Measurements from ENCODE around the gene HIVEP3.

Gene HIVEP3

DNA sequence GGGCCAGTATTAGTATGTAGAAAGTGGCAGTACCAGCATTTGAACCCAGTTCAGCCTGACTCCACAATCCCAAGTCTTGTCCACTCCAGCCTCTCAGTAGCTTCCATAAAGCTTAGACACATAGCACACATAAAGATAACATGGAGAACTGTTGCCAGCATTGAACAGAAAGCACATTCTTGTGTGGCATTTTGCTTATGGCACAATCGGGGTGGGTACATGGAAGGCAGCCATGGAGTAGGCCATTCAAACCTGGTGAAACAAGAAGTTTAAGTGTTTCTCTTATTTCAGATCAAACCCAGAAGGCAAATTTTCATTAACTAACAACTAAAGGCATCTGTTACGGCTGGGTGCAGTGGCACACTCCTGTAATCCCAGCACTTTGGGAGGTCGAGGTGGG, 102.7 kb downstream of the HIVEP3 start:
- H3K27me3 ChIP-seq (ENCODE audit: control insufficient read depth in 1 of 2, insufficient read depth in 2 of 2, low read length in 2 of 2) = no peaks in the 10 kb centered on the region
- H3K9me3 ChIP-seq (ENCODE audit: low read length) = no peaks in the 10 kb centered on the region
- H3K4me3 ChIP-seq (ENCODE audit: low read depth in 1 of 2, low read length in 2 of 2) = no peak overlapping the region

DNA sequence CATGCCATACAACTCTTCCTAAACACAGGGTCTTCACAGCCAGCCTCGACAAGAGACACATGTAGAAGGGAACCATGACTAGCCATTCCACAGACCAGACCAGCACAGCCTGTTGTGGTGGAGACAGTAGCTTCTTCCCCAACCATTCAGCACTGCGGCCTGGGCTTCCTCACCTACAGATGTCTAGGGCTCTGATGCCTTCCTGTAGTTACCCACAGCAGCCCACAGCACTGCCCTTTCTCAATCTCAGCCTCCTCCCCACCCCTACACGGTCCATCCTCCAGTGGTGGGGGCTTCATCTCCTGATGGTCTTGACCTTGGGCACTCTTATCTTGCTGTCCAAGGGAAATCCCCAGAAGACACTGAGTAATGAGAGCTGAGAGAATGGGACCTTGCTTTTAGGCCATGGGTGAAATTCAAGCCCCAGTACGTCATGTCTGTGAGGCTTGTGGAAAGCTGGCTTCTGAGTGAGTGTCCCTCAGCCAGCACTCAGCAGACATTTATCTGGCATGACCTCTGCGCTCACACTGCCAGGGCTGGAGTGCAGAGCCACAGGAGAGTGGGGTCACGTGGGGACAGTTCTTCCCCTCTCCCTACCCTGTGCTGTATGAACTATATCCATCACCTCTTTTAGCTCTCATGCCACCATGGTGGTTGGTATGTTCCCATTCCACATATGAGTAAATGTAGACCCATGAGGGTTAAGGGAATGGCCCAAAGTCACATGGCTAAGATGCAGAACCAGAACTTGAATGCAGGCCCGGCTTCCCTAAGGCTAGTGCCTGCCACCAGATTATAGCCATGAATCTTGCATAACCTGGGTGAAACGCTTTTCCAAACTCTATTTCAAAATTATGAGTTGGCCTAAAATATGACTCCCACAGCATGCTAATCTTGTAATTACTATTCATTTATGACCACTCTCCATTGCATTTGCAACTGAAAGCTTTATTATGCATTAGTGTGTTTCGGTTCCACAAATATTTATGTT, 104.7 kb downstream of the HIVEP3 start:
- Histone ChIP-seq H3K36me3 (ENCODE audit: insufficient read depth, low read length) (no peaks in the 10 kb centered on the region), H3K4me1 (ENCODE audit: insufficient read depth, low read length) (no peaks in the 10 kb centered on the region), H3K9ac (ENCODE audit: low read length) (no peak overlapping the region), H3K9me3 (ENCODE audit: low read length) (no peaks in the 10 kb centered on the region), H3K27me3 (ENCODE audit: control insufficient read depth in 1 of 2, insufficient read depth in 2 of 2, low read length in 2 of 2) (no peaks in the 10 kb centered on the region), H3K27ac (ENCODE audit: low read depth, low read length) (no peak overlapping the region), H3K4me3 (ENCODE audit: low read depth in 1 of 2, low read length in 2 of 2) (no peak overlapping the region)

More for the DNA sequence above, 102.7 kb downstream of the HIVEP3 start:
- no peak overlapping the region for H3K27ac ChIP-seq (ENCODE audit: low read depth, low read length)
- H3K9ac ChIP-seq (ENCODE audit: low read length) = no peak overlapping the region
- H3K4me1 ChIP-seq (ENCODE audit: insufficient read depth, low read length) = no peaks in the 10 kb centered on the region
- no peaks in the 10 kb centered on the region for H3K36me3 ChIP-seq (ENCODE audit: insufficient read depth, low read length)

DNA sequence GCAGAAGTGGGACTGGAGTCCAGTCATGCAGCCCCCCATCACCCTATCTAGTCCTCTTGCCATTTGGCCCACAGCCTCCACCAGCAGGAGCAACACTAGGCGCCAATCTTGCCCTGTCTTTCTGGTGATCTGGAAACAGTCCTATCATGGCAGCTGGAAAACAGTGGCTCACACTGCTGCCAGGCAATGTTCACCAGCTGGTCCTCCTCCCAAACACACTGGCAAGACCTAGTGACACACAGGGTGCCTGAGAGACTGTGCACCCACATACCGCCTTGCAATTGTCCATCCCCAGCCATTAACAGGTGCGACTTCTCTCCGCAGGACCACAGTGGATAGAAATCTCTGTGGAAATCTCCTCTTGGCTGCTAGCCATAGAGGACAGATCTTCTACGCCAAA, 105.5 kb downstream of the HIVEP3 start:
- H3K36me3 ChIP-seq (ENCODE audit: insufficient read depth, low read length) = no peaks in the 10 kb centered on the region
- no peaks in the 10 kb centered on the region for H3K9me3 ChIP-seq (ENCODE audit: low read length)
- H3K27me3 ChIP-seq (ENCODE audit: control insufficient read depth in 1 of 2, insufficient read depth in 2 of 2, low read length in 2 of 2) = no peaks in the 10 kb centered on the region
- H3K27ac ChIP-seq (ENCODE audit: low read depth, low read length) = no peak overlapping the region
- H3K4me3 ChIP-seq (ENCODE audit: low read depth in 1 of 2, low read length in 2 of 2) = no peak overlapping the region
- H3K4me1 ChIP-seq (ENCODE audit: insufficient read depth, low read length) = no peaks in the 10 kb centered on the region
- no peak overlapping the region for H3K9ac ChIP-seq (ENCODE audit: low read length)

DNA sequence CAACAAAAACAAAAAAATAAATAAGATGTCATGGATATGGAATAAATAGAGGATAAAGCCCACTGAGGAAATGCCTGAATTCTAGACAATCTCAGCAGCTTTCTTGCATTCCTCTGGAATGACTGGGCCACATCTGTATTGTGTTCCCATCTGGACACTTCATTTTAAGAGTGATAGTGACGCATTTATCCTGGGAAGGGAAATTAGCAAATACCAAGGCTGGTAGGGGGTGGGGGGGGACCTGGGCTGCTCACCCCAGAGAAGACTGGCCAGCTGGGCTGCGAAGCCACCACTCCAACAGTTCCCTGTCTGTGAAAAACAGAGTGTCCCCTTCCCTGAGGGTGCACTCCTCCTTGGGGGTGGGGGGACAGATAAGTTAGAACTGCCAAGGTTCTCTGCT, 106.3 kb downstream of the HIVEP3 start:
- Histone ChIP-seq H3K27ac (ENCODE audit: low read depth, low read length) (no peak overlapping the region), H3K4me1 (ENCODE audit: insufficient read depth, low read length) (no peaks in the 10 kb centered on the region), H3K4me3 (ENCODE audit: low read depth in 1 of 2, low read length in 2 of 2) (no peak overlapping the region), H3K9me3 (ENCODE audit: low read length) (no peaks in the 10 kb centered on the region), H3K27me3 (ENCODE audit: control insufficient read depth in 1 of 2, insufficient read depth in 2 of 2, low read length in 2 of 2) (no peaks in the 10 kb centered on the region), H3K36me3 (ENCODE audit: insufficient read depth, low read length) (no peaks in the 10 kb centered on the region), H3K9ac (ENCODE audit: low read length) (no peak overlapping the region)

DNA sequence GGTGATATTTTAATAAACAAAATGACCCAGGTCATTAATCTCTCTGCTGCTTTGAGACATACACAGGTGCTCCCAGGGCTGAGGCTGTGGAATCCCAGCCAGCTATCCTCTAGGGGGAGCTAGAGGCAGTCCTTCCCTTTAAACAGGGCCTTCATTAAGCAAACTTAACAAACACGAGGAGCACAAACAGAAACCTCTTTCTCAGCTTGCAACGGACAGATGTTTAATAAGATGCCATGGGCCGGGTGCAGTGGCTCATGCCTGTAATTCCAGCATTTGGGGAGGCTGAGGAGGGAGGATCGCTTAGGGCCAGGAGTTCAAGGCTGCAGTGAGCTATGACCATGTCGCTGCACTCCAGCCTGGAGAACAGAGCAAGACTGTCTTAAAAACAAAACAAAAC, 106.7 kb downstream of the HIVEP3 start:
- Histone ChIP-seq H3K27me3 (ENCODE audit: control insufficient read depth in 1 of 2, insufficient read depth in 2 of 2, low read length in 2 of 2) (no peaks in the 10 kb centered on the region), H3K27ac (ENCODE audit: low read depth, low read length) (no peak overlapping the region), H3K9ac (ENCODE audit: low read length) (no peak overlapping the region), H3K36me3 (ENCODE audit: insufficient read depth, low read length) (no peaks in the 10 kb centered on the region), H3K9me3 (ENCODE audit: low read length) (no peaks in the 10 kb centered on the region), H3K4me3 (ENCODE audit: low read depth in 1 of 2, low read length in 2 of 2) (no peak overlapping the region), H3K4me1 (ENCODE audit: insufficient read depth, low read length) (no peaks in the 10 kb centered on the region)

DNA sequence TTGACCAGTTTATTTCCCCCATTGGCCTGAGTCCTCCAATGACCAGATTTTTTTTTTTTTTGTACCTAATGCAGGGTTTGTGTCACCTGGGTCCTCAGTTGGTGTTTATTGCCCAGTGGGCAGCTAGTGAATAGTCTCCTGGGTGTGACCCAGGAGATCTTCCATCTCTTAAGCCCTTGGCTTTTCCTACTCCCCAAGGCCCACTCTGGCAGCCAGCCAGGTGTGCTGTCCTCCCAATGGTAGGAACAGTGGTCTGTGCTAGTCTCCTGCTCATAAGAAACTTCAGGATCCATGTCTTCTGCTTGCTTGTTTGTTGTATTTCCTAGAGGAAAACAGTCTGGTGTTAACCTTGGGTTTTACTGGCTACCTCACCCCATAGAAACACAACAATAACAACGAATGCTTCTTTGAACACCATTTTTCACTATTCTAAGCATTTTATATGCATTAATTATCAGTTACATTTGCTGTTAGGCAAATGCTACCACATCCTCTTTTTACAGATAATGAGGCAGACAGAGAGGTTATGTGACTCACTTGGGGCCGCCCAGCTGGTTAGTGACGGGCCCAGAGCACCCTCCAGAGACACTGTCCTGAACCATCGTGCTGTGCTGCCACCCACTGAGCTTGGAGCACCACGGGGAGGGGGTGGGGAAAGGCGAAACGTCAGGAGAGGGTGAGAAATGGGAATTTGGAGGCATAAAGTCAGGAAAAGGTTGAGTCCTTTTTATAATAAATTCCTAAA, 107.5 kb downstream of the HIVEP3 start:
- no peak overlapping the region for H3K9ac ChIP-seq (ENCODE audit: low read length)

DNA sequence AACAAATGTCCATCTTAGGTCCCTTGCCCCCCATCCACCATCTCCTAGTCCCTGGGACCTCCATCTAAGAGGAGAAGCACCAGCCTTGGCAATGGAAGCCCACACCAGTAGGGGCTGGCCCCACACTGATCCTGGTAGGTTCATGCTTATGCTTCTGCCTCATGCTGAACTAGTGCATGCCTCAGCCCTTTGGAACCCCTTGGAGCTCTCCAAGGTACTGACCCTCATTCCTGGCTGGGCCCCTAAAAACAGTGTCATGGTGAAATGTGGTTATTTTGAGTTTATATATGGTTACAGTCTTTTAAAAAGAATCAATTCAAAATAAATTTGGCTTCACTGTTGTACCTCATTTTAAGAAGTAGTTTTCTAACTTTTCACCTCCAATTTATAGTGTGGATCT, 108.3 kb downstream of the HIVEP3 start:
- no peaks in the 10 kb centered on the region for H3K27me3 ChIP-seq (ENCODE audit: control insufficient read depth in 1 of 2, insufficient read depth in 2 of 2, low read length in 2 of 2)
- H3K9ac ChIP-seq (ENCODE audit: low read length) = no peak overlapping the region
- no peaks in the 10 kb centered on the region for H3K4me1 ChIP-seq (ENCODE audit: insufficient read depth, low read length)
- no peak overlapping the region for H3K4me3 ChIP-seq (ENCODE audit: low read depth in 1 of 2, low read length in 2 of 2)
- no peaks in the 10 kb centered on the region for H3K36me3 ChIP-seq (ENCODE audit: insufficient read depth, low read length)
- H3K27ac ChIP-seq (ENCODE audit: low read depth, low read length) = no peak overlapping the region
- no peaks in the 10 kb centered on the region for H3K9me3 ChIP-seq (ENCODE audit: low read length)

More for the DNA sequence above, 107.5 kb downstream of the HIVEP3 start:
- H3K4me3 ChIP-seq (ENCODE audit: low read depth in 1 of 2, low read length in 2 of 2) = no peak overlapping the region
- H3K9me3 ChIP-seq (ENCODE audit: low read length) = no peaks in the 10 kb centered on the region
- no peak overlapping the region for H3K27ac ChIP-seq (ENCODE audit: low read depth, low read length)
- H3K4me1 ChIP-seq (ENCODE audit: insufficient read depth, low read length) = no peaks in the 10 kb centered on the region
- no peaks in the 10 kb centered on the region for H3K27me3 ChIP-seq (ENCODE audit: control insufficient read depth in 1 of 2, insufficient read depth in 2 of 2, low read length in 2 of 2)
- no peaks in the 10 kb centered on the region for H3K36me3 ChIP-seq (ENCODE audit: insufficient read depth, low read length)

DNA sequence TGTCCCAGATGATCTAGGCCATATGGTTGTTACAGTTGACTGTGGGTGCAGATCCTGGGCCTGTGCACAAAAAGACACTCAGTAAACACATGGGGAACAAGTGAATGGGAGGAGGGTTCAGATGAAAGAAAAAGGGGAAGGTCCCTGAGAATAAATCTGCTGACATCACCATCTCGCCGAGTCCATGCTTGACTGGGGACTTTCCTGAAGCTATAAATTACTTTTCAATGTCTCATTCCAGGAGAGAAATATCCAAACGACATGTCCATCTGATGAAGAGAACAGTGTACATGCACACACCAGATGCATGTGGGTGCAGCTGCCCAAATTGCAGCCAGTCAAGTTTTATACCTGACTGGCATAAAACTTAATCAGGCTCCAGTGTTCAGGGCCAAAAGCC, 109.0 kb downstream of the HIVEP3 start:
- Histone ChIP-seq H3K36me3 (ENCODE audit: insufficient read depth, low read length) (no peaks in the 10 kb centered on the region), H3K27me3 (ENCODE audit: control insufficient read depth in 1 of 2, insufficient read depth in 2 of 2, low read length in 2 of 2) (no peaks in the 10 kb centered on the region), H3K4me1 (ENCODE audit: insufficient read depth, low read length) (no peaks in the 10 kb centered on the region), H3K9me3 (ENCODE audit: low read length) (no peaks in the 10 kb centered on the region), H3K4me3 (ENCODE audit: low read depth in 1 of 2, low read length in 2 of 2) (no peak overlapping the region), H3K9ac (ENCODE audit: low read length) (no peak overlapping the region), H3K27ac (ENCODE audit: low read depth, low read length) (no peak overlapping the region)

DNA sequence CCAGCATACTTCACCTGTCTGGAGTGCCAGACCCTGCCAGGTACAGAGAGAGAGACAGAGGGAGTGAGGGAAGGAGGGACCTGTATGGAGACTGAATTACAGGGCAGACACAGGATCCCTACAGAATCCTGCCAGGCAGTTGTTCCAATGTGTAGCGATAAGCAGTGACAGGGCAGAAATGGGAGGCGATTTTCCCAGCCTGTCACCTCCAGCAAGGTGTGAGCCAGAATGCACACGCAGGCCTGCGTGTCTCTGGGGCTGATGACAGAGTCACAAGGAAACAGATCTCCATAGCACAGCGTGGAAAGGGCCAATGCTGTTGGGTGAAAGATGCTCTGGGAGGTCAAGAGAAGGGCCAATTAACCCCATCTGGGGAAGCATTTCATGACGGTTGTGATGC, 111.3 kb downstream of the HIVEP3 start:
- Histone ChIP-seq H3K36me3 (ENCODE audit: insufficient read depth, low read length) (no peaks in the 10 kb centered on the region), H3K4me3 (ENCODE audit: low read depth in 1 of 2, low read length in 2 of 2) (no peak overlapping the region), H3K9me3 (ENCODE audit: low read length) (no peaks in the 10 kb centered on the region), H3K4me1 (ENCODE audit: insufficient read depth, low read length) (no peaks in the 10 kb centered on the region), H3K9ac (ENCODE audit: low read length) (no peak overlapping the region), H3K27ac (ENCODE audit: low read depth, low read length) (no peak overlapping the region), H3K27me3 (ENCODE audit: control insufficient read depth in 1 of 2, insufficient read depth in 2 of 2, low read length in 2 of 2) (no peaks in the 10 kb centered on the region)

DNA sequence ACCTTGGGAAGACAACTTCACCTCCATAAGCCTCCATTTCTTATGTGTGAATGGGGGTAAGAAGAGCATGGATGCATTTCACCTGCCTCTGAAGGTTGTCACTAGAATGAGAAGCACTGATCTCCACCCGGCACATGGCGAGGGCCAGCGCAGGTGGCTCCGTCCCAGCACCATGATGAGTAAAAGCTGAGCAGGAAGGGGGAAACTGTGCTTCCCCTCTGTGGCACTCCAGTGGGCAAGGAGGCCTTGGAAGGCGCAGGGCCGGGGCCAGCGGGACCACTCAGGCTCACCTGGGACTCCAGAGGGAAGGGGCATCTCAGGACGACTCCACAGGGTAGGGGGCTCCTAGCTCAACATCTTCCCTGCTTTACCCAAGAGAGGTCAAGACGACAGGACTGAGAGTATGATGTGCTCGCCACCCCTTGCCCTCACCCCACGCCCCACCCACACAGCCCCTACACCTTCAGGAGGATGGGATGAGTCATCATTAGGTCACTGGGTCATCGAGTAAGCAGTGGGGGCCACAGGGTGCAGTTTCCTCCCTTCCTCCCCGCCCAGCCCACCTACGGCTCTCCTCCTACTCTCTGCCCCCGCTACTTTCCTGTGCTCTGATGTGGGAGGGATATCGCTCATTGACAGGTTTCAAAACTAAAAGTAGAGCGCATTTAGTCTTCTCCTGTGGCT, 112.1 kb downstream of the HIVEP3 start:
- Histone ChIP-seq H3K36me3 (ENCODE audit: insufficient read depth, low read length) (no peaks in the 10 kb centered on the region), H3K4me1 (ENCODE audit: insufficient read depth, low read length) (no peaks in the 10 kb centered on the region), H3K9ac (ENCODE audit: low read length) (no peak overlapping the region), H3K27ac (ENCODE audit: low read depth, low read length) (no peak overlapping the region), H3K27me3 (ENCODE audit: control insufficient read depth in 1 of 2, insufficient read depth in 2 of 2, low read length in 2 of 2) (no peaks in the 10 kb centered on the region), H3K9me3 (ENCODE audit: low read length) (no peaks in the 10 kb centered on the region), H3K4me3 (ENCODE audit: low read depth in 1 of 2, low read length in 2 of 2) (no peak overlapping the region)

DNA sequence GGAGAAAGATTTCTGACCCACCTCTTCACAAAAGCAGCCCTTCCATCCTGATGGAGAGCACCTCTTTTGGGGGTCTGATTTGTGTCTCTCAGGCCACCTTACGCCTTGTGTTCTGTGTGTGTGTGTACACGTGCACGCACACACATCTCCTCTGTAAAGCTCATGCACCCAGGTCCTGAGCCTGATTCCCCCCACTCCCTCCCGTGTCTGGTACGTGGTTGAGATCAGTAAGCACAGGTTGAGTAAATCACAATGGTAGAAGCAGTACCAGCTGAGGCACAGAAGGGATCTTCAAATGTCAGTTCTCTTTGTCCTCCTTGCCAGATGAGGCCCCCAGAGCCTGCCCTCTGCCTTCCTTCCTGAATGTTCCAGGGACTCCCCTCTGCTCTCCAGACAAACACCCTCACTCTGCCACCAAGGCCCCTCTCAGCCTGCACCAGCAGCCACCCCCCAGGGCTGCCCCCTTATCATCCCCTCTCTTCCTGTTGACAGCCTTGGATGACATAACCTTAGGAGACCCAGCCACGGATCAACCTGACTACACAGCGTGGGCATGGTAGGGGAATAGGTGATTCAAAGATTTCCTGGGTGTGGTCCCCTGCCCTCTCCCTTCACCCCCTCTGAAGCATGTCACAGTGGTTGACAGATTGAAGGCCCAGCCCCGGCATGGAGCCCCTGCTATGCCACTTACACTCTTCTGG, 112.8 kb downstream of the HIVEP3 start:
- Histone ChIP-seq H3K36me3 (ENCODE audit: insufficient read depth, low read length) (no peaks in the 10 kb centered on the region), H3K27me3 (ENCODE audit: control insufficient read depth in 1 of 2, insufficient read depth in 2 of 2, low read length in 2 of 2) (no peaks in the 10 kb centered on the region), H3K9ac (ENCODE audit: low read length) (no peak overlapping the region), H3K4me3 (ENCODE audit: low read depth in 1 of 2, low read length in 2 of 2) (no peak overlapping the region), H3K9me3 (ENCODE audit: low read length) (no peaks in the 10 kb centered on the region), H3K4me1 (ENCODE audit: insufficient read depth, low read length) (no peaks in the 10 kb centered on the region), H3K27ac (ENCODE audit: low read depth, low read length) (no peak overlapping the region)
